Upper lobe of left lung (tissue), 4 donors: ENCODE results near the gene NPC1.

Experiments used
- CTCF ChIP-seq, 6 experiments: fragments of 450-650 bp in 4 of 6; fragments of 200-600 bp in 2 of 6; sonication (generic) in 2 of 6; IDR thresholded peaks; one replicate each; pipeline ENCODE4 v1.5.1; 2016 to 2019; ENCODE audit warnings: antibody characterized with exemption in 6 of 6
- POLR2A ChIP-seq, 4 donors: fragments of 450-650 bp; IDR thresholded peaks; one replicate each; pipeline ENCODE4 v1.5.1; 2016 to 2017; ENCODE audit warnings: antibody characterized with exemption in 4 of 4, mild to moderate bottlenecking in 2 of 4
- POLR2AphosphoS5 ChIP-seq, 2 donors: sonication (generic); formaldehyde crosslinking; IDR thresholded peaks; one replicate each; pipeline ENCODE4 v1.5.1; 2017; ENCODE audit warnings: antibody characterized with exemption in 2 of 2

GRCh38 chr18:23609390-23610023, 23.2 kb upstream of the NPC1 start:
- no peak for TF ChIP-seq CTCF (IDR thresholded peaks at IDR 0.05)
- TF ChIP-seq POLR2A (IDR thresholded peaks at IDR 0.05), result no peak
- no peak for TF ChIP-seq POLR2AphosphoS5 (IDR thresholded peaks at IDR 0.05)
